NCI-H69 (cell line): ENCODE results near the gene ANKRD40CL.
A peak's percentile ranks its signal among the peaks of the same experiment; 100 is the strongest.
"Not testable (repeated sequence)": the region's sequence is repeated elsewhere in the genome, so short reads cannot be mapped to it uniquely, and the experiment has no call there.

Source experiments
- DNase-seq: peaks from one replicate; lab custom pipeline; 2025; lab: John Stamatoyannopoulos, UW

ANKRD40CL gene

GRCh38 chr17:50767446-50767845, at the start of gene ANKRD40CL:
Gene ANKRD40CL (minus strand): TSS chr17:50767518. CDS start chr17:50766913, 605 bp downstream.
- no peak for DNase-seq

- no peak for DNase-seq
Measured at GRCh38 chr17:50816271-50816670, 49.0 kb upstream of the ANKRD40CL start.

GRCh38 chr17:50815400-50815799, 48.1 kb upstream of the ANKRD40CL start:
- DNase-seq, result no peak

GRCh38 chr17:50813583-50813982, 46.3 kb upstream of the ANKRD40CL start:
- no peak for DNase-seq

- no peak for DNase-seq
Measured at GRCh38 chr17:50808888-50809287, 41.6 kb upstream of the ANKRD40CL start.

- DNase-seq, result no peak
Measured at GRCh38 chr17:50808413-50808812, 41.1 kb upstream of the ANKRD40CL start.

GRCh38 chr17:50807675-50808074, 40.4 kb upstream of the ANKRD40CL start:
- DNase-seq, result no peak

- peak; percentile 12 for DNase-seq
Measured at GRCh38 chr17:50807009-50807408, 39.7 kb upstream of the ANKRD40CL start.

- DNase-seq, result peak; percentile 83
Measured at GRCh38 chr17:50806141-50806643, 38.9 kb upstream of the ANKRD40CL start.

GRCh38 chr17:50805486-50805885, 38.2 kb upstream of the ANKRD40CL start:
- DNase-seq, result peak; percentile 74

- not testable (repeated sequence) for DNase-seq
Measured at GRCh38 chr17:50804749-50805475, 37.6 kb upstream of the ANKRD40CL start.

GRCh38 chr17:50803676-50804075, 36.4 kb upstream of the ANKRD40CL start:
- DNase-seq, result no peak

GRCh38 chr17:50802609-50803571, 35.6 kb upstream of the ANKRD40CL start:
- no peak for DNase-seq

GRCh38 chr17:50800196-50800700, 32.9 kb upstream of the ANKRD40CL start:
- DNase-seq, result no peak

GRCh38 chr17:50799582-50799981, 32.3 kb upstream of the ANKRD40CL start:
- no peak for DNase-seq

- peak; percentile 79 for DNase-seq
Measured at GRCh38 chr17:50798424-50799288, 31.3 kb upstream of the ANKRD40CL start.

GRCh38 chr17:50797135-50797810, 30.0 kb upstream of the ANKRD40CL start:
- DNase-seq, result peak; percentile 15

GRCh38 chr17:50794361-50794760, 27.0 kb upstream of the ANKRD40CL start:
- DNase-seq, result no peak

- DNase-seq, result no peak
Measured at GRCh38 chr17:50793007-50793406, 25.7 kb upstream of the ANKRD40CL start.

- no peak for DNase-seq
Measured at GRCh38 chr17:50792132-50792531, 24.8 kb upstream of the ANKRD40CL start.

- DNase-seq, result no peak
Measured at GRCh38 chr17:50790618-50791017, 23.3 kb upstream of the ANKRD40CL start.
